HCEC 1CT (cell line): ENCODE measurements around the gene NRG2.
A peak's percentile ranks its signal among the peaks of the same experiment; 100 is the strongest.

Experiments used
- DNase-seq: peaks from one replicate; pipeline ENCODE4 v3.0.0-alpha.2; 2017

Gene NRG2

GRCh38 chr5:139926797-139927503 is 116.1 kb downstream of the NRG2 start:
- DNase-seq: no peak

DNA sequence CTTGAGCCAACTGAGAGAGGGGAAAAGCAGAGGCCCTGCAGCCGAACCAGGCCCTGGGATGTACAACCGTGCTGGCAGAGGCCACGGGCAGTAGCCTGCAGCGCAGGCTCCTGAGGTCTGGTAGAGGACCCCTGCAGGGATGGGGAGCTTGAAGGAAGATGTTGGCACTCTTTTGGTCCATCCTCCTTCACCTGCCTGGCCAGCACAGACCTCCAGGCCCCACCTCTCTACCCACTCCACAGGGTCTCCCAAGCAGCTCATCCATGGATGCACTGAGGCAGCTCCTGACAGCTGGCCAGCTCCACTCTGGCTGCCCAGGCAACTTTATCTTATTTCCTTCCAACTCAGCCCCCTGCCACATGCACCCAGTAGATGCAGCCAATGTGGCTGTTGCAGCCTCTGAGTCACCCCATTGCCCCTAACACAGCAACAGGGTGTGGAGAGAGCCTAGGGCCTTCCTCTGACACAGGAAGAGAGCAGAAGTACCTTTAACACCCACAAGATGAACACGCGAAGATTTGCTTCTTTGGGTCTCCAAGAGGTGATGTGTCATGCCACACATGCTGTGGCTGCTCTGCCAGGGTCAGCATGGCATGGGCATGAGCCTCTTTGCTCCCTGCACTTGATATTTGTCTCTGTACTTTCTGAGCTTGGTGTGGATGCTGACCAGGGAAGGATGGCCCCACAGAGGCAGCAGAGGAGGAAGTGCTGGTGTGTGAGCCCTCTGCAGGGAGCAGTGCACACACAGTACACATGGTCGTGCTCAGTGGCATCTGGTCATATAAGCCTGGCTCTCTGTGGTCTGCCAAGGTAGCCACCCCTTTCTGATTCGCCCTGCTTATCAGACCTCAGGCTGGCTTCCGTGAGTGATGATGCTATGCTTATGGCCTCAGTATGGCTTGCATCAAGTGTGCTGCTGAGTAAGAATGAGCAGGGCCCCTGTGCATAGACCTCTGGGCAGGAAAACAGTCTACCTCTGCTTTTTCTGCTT is 117.2 kb downstream of the NRG2 start:
- DNase-seq: no peak

- DNase-seq: no peak
Measured at GRCh38 chr5:139925216-139925562, 117.9 kb downstream of the NRG2 start.

- DNase-seq: no peak
Measured at GRCh38 chr5:139924294-139925215, 118.5 kb downstream of the NRG2 start.

DNA sequence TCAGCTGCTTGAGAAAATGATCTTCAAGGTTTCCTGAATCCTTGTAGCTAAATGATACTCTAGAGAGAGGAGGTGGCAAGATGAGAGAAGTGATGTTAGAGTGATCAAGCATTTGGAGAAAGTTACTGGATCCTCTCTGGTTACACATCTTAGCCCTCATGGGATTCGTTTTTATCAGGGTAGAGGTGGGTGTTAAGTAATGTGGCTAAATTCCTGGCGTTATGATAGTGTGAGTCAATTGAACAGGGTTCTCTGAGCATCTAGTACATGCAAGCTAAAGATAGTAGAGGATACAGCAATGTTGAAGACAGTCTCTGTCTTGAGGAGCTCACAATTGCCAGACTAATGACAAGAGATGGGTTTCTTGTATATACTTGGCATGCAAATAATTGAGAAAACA is 123.8 kb downstream of the NRG2 start:
- no peak for DNase-seq

- no peak for DNase-seq
Measured at GRCh38 chr5:139915834-139916233, 127.3 kb downstream of the NRG2 start.

GRCh38 chr5:139915266-139915665 is 127.8 kb downstream of the NRG2 start:
- DNase-seq: no peak

DNA sequence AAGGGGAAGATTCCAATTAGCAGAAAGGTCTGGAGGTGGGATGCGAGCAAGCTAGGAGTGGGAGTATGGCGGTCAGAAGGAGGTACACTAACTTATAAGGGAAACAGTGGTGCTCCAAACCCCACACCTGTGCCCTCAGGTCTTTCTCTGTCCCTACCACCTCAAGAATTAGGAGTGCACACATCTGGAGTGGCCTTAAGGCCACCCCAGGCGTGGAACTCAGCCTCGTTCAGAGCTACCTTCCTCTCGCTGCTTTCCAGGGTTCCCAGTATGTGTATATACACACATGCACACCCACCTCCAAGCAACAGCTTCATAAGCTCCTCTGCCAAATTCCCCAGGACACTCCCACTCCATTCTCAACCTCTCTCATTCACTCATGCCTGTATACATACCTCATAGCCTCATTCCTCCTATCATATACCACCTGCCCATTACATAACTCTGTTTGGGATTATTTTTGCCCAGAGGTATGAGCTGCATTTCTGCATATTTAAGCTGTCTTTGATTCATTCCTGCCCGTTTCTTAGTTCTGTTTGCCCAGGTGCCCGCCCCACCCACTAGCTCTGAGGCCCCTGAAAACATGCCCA is 128.8 kb downstream of the NRG2 start:
- DNase-seq: no peak

- no peak for DNase-seq
Measured at GRCh38 chr5:139912804-139913203, 130.3 kb downstream of the NRG2 start.

DNA sequence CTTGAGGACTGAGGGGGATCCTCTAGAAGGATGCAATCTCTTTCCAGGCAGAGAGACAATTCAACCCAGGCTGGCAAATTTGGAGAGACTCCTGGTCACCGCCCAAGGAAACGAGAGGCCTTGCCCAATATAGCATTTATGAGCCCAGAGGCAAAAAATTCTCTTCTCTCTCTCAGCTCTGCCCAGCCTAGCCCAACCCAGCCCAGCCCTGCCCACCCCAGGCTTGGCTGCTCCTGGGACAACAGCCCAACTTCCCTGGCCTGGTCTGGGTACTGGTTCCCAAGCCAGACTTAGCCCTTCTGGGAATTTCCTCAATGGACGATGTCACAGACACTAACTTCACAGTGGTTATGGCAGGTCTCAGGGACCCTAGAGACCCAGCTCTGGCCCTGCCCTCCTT is 130.9 kb downstream of the NRG2 start:
- no peak for DNase-seq

- no peak for DNase-seq
Measured at GRCh38 chr5:139911425-139912120, 131.5 kb downstream of the NRG2 start.

- no peak for DNase-seq
Measured at GRCh38 chr5:139910901-139911300, 132.2 kb downstream of the NRG2 start.

DNA sequence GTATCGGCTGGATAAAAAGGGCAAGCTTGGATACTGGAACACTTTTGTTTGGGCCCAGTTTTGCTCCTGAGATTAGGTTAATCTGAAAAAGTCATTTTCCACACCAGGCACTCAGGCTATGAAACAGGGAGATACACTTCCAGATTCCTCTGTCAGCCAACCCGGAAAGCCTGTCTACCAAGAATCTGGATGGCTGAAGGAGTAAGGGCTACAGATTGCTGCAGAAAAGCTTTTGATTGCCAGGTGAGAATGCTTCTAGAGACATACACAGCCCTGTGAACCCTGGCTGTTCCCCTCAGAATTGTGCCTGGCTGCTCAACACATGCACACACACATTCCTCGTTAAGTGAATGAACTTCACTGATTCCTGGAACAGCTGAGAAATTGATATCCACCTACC is 133.1 kb downstream of the NRG2 start:
- DNase-seq: no peak

DNA sequence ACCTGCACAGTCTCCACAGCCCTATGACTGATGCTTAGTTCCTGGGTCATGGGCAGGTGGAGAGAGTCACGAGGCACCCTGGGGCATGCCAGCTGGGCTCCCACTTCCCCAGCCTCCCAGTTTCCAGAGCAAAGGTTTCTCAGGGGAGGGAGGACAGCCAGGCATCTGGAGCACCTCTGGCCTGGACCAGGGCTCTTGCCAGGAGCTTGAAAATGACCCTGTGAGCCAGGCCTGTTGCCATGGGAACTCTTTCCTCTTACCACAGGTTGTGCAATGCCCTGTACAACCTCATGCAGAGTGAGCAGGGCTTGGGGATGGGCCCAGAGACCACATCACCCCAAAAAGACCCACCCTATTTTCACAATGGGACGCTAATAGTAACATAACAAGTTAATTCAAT is 134.3 kb downstream of the NRG2 start:
- peak; percentile 6 for DNase-seq

GRCh38 chr5:139906661-139907060 is 136.4 kb downstream of the NRG2 start:
- no peak for DNase-seq

DNA sequence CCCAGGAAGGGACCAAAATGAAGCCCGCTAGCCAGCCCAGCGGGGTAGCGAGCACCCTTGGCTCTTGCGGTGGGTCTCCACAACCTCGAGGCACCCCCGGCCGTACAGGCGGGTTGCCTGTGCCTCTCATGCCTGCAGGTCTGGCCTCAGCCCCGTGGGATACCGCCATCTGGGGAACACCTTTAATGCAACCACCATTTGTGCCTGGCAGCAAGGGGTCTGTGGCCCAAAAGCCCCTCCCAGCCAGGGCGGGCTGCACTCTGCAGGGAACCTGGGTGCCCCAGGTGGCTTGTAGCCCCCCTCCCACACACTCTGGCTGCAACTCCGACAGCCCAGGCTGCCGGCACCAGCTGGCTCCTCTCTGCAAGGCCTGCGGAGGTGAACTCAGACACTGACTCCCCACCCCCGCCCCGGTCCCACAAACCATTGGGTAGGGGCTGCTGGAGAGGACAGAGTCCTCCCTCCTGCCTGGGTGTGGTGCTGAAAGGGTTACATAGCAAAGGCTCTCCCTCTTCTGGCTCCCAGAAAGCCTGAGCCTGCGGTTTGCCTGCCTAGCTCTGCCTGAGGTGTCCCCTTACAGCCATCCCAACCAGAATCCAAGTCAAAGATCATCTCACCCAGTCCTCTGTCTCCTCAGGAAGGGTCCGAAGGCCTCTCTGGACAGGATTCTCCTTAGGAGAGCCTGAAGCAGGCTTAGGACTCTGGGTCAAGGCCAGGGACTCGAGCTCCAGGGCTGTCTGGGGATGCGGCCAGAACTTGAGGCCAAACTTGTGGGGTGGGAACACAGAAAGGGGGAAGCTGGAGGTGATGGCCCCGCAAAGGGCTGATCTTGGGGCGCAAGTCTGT is 138.1 kb downstream of the NRG2 start:
- no peak for DNase-seq

- no peak for DNase-seq
Measured at GRCh38 chr5:139904566-139904815, 138.6 kb downstream of the NRG2 start.

GRCh38 chr5:139903795-139904565 is 139.1 kb downstream of the NRG2 start:
- DNase-seq: no peak

DNA sequence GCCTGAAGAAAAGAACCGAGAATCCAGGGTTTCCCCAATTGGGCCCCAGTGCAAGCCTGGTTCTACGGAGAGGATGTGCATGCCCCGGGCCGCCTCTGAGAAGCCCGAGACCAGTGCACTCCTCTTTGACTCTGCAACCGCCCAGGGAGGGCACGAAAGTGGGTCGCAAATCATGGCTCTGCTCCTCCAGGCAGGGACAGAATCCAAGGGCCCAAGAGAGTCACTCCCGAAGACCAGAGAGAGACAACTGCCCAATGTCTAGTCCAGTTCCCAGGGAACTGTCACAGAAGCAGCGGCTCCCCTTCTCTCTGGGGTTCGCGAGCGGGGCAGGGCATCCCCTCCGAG is 139.7 kb downstream of the NRG2 start:
- no peak for DNase-seq

- DNase-seq: no peak
Measured at GRCh38 chr5:139901986-139902385, 141.1 kb downstream of the NRG2 start.

DNA sequence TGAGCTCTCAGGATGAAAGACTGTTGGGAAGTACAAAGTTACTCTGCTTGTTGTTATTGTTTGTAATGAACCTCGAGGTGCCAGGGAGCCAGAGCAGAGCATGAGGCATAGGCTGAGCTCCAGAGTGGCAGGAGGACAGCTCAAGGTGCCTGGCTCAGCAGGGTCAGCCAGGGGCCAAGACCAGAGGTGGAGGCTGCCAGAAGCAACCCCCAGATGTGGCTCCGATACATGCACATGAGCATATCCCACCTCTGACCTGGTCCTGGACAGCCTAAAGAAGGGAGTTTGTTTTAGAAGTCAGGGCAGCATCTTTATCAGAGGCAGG is 141.9 kb downstream of the NRG2 start:
- no peak for DNase-seq
